Activated CD8-positive, alpha-beta memory T cell treated with anti-CD3 and anti-CD28 coated beads for 4 hours (primary cell): ENCODE measurements around the gene ADAMTS19.
"Not testable (repeated sequence)": the region's sequence is repeated elsewhere in the genome, so short reads cannot be mapped to it uniquely, and the experiment has no call there.

ENCODE experiments used
- DNase-seq, 2 donors: peaks; one replicate each; pipeline ENCODE4 v3.0.0-alpha.2; 2020; ENCODE audit warnings: low read depth in 2 of 2

ADAMTS19 gene

GRCh38 chr5:129572060-129572459 lies 112.0 kb downstream of the ADAMTS19 start:
- no peak for DNase-seq

- not testable (repeated sequence) for DNase-seq
Measured at GRCh38 chr5:129584496-129584895, 124.4 kb downstream of the ADAMTS19 start.

- no peak for DNase-seq
Measured at GRCh38 chr5:129591508-129592160, 131.5 kb downstream of the ADAMTS19 start.

GRCh38 chr5:129593525-129593924 lies 133.4 kb downstream of the ADAMTS19 start:
- DNase-seq, result no peak

GRCh38 chr5:129601576-129601975 lies 141.5 kb downstream of the ADAMTS19 start:
- no peak for DNase-seq

- no peak for DNase-seq
Measured at GRCh38 chr5:129608350-129608749, 148.3 kb downstream of the ADAMTS19 start.

GRCh38 chr5:129609710-129610109 lies 149.6 kb downstream of the ADAMTS19 start:
- no peak for DNase-seq

- no peak for DNase-seq
Measured at GRCh38 chr5:129616517-129616916, 156.4 kb downstream of the ADAMTS19 start.

GRCh38 chr5:129617206-129617605 lies 157.1 kb downstream of the ADAMTS19 start:
- no peak for DNase-seq

- no peak for DNase-seq
Measured at GRCh38 chr5:129619782-129620181, 159.7 kb downstream of the ADAMTS19 start.

GRCh38 chr5:129622531-129622930 lies 162.4 kb downstream of the ADAMTS19 start:
- no peak for DNase-seq

- no peak for DNase-seq
Measured at GRCh38 chr5:129629575-129629974, 169.5 kb downstream of the ADAMTS19 start.

GRCh38 chr5:129630101-129630500 lies 170.0 kb downstream of the ADAMTS19 start:
- no peak for DNase-seq

- DNase-seq, result no peak
Measured at GRCh38 chr5:129631961-129632360, 171.9 kb downstream of the ADAMTS19 start.

- not testable (repeated sequence) for DNase-seq
Measured at GRCh38 chr5:129637501-129637900, 177.4 kb downstream of the ADAMTS19 start.

- no peak for DNase-seq
Measured at GRCh38 chr5:129639331-129639730, 179.2 kb downstream of the ADAMTS19 start.

- no peak for DNase-seq
Measured at GRCh38 chr5:129652349-129653056, 192.4 kb downstream of the ADAMTS19 start.

- DNase-seq, result no peak
Measured at GRCh38 chr5:129653057-129653375, 192.9 kb downstream of the ADAMTS19 start.

- no peak for DNase-seq
Measured at GRCh38 chr5:129653442-129653841, 193.3 kb downstream of the ADAMTS19 start.

- no peak for DNase-seq
Measured at GRCh38 chr5:129656952-129657351, 196.9 kb downstream of the ADAMTS19 start.

GRCh38 chr5:129658801-129659200 lies 198.7 kb downstream of the ADAMTS19 start:
- no peak for DNase-seq

- DNase-seq, result no peak
Measured at GRCh38 chr5:129661366-129662035, 201.4 kb downstream of the ADAMTS19 start.

GRCh38 chr5:129664336-129664937 lies 204.3 kb downstream of the ADAMTS19 start:
- DNase-seq, result no peak
